GM18498 (cell line): Measurements from ENCODE around the gene TEAD1.

Experiments
- ATAC-seq: cut with Tn5 transposase; IDR thresholded peaks from one replicate; pipeline ENCODE4 v1.9.1; 2021; ENCODE audit warnings: mild to moderate bottlenecking, moderate library complexity; ENCODE audit not compliant: unreplicated experiment

Gene TEAD1

DNA sequence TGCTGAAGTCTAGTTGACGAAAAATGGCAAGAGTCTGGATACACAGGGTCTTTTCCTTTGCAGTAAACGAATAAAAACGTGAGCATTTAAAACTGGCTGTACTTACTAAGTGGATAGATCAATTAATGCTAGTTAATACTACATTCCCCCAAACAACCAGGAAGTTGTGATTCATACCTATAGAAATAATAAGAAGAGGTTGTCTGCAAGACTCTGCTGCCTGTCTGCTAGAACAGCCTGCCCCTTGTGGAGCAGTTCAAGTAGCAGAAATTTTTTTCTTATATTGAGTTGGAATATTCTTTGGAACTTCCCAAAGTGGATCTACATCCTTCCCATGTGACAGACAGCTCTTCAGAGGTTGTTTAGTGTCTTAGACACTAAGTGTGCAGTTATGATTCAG is 86.8 kb downstream of the TEAD1 start:
- ATAC-seq = no peak

DNA sequence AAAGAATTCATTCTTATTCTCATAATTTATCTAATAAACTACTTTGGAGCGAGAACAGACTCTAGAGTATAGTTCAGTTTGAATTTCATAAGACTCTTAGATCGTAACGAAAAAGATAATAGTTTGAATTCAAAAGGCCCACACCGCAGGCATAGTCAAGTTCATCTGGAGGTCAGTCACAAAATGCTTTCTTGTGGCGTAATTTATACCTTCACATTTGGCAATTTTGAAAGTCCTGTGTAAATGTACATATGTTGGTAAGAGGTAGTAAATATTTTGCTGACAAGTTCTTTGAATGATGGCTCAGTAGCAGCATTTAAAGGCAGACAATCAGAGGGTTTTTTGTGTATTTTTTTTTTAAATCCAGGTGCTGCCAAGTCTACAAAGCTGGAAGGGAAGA is 88.1 kb downstream of the TEAD1 start:
- ATAC-seq = no peak

DNA sequence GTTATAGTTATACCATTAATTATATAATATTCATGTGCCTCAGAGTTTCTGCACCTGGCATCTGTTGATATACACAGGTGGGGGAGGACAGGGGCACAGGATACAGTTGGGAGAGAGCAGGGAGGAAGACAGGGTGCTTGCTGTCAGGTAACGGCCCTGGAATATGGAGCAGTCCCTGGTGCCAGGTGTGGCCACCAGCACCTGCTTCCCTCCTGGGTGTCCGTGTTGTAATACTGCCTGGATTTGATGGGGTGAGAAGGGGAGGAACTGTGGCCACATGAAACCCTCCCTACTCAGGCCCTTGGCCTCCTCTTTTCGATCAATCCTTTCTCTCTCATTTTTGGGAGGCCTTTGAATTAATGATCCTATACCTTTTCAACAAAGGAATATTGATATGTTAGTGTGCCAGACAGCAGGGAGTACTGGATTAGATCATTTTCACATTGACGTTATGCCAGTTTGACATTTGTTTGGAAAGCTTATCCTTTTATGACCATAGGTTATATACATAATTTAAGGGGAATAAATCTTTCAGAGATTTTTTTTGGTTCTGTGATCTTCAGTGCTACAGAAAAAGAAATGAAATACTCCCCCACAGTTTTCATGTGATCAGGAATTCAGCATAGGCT is 88.6 kb downstream of the TEAD1 start:
- ATAC-seq = no peak

DNA sequence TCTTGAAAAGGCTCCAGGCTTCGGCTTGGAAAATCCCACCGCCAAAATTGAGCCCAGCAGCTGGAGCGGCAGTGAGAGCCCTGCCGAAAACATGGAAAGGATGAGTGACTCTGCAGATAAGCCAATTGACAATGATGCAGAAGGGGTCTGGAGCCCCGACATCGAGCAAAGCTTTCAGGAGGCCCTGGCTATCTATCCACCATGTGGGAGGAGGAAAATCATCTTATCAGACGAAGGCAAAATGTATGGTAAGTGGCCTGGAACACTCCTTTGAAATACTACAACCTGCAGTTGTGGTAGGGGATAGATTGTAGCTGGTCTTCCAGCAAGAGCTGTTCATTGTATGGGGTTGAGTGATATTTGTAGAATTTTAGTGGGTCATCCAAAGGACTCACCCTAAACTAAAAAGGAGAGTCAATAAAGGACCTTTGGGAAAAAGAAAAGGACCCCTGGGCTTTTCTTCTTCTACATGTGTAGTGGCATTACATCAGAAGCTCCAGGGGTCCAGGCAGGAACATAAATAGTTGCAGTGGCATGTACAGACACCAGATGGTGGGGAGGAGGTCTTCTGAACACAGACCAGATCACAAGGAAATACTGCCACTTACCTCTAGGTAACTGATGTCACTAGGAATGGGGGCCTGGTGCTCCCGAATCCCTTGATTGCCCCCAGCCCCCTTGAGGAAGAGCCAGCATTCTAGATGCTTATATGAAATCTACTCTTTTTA is 90.1 kb downstream of the TEAD1 start:
- ATAC-seq = no peak

GRCh38 chr11:12765428-12765827 is 91.2 kb downstream of the TEAD1 start:
- ATAC-seq = no peak

GRCh38 chr11:12767027-12767426 is 92.8 kb downstream of the TEAD1 start:
- ATAC-seq = no peak

DNA sequence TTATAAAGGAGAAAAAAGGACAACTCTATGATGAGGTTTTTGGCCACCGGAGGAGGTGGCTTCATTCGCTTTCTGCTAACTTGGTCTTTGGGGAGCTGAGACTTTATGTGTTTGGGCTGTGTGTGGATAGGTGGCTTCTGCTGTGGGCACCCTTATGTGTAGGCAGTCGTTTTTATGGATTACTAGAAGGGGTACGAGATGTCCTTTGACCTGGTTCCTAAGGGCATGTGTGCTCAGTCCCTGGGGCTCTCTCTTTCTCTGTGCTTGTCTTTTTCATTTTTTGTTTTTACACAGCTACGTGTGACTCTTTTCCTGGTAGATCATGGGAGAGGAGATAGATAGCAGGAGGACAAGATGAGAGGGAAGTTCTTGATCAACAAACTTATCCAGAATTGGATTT is 93.4 kb downstream of the TEAD1 start:
- ATAC-seq = no peak

GRCh38 chr11:12768726-12769673 is 94.8 kb downstream of the TEAD1 start:
- ATAC-seq = peak; percentile 56

GRCh38 chr11:12769834-12770345 is 95.7 kb downstream of the TEAD1 start:
- ATAC-seq = no peak

DNA sequence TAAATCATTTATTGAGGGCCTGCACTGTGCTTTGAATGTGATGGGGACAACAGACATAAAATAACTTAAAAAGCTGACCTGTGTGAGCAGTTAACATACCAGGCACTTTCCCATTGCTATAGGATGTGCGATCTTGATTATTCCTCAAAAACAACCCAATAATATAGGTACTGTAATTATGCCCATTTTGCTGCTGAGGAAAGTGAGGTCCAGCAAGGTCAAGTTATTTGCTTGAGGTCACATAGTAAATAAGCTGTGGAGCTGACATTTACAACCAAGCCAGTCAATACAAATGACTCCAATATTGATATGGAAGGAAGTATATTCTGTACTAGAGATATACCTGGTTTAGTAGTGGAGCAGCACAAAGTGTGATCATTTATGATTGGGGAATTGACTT is 96.2 kb downstream of the TEAD1 start:
- ATAC-seq = no peak

GRCh38 chr11:12770966-12771597 is 96.9 kb downstream of the TEAD1 start:
- ATAC-seq = no peak

DNA sequence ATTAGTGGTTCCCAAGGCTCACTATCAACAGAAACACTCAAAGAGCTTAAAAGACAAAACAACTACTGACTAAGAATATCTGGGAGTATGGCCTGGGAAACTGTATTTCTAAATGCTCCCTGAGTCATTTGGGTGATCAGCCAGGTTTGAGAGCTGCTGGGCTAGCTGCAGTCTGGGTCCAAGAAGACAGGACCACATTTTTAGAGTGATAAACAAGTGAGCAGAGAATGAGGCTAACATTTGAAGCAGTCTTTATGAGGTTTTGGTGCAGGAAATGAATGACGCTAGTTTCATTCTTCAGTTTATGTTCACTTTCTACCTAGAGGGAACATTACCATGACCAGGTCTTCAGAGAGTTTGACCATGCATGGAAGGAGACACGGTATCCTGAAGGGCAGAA is 97.7 kb downstream of the TEAD1 start:
- no peak for ATAC-seq

- ATAC-seq = no peak
These were observed 98.1 kb downstream of the TEAD1 start for GRCh38 chr11:12772324-12772723.

GRCh38 chr11:12773591-12773990 is 99.4 kb downstream of the TEAD1 start:
- ATAC-seq = no peak

DNA sequence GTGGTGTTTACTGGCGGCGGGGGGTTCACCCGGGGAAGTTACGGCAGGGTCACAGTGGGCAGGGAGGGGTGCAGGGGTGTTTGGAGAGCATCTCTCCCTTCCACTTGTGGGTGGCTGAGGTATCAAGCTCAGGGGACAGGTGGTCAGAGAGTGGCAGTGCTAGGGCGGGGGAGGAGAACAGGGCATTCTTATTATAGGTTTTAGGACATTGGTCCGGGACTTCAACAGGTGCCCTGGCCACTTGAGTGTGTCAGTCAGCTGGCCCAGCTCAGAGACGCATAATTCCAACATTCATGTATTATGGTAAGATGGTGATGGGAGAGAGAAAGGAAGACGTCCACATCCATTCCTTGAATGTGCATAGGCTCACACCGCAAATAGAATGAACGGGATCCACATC is 101.7 kb downstream of the TEAD1 start:
- no peak for ATAC-seq

GRCh38 chr11:12777208-12777874 is 103.1 kb downstream of the TEAD1 start:
- no peak for ATAC-seq

DNA sequence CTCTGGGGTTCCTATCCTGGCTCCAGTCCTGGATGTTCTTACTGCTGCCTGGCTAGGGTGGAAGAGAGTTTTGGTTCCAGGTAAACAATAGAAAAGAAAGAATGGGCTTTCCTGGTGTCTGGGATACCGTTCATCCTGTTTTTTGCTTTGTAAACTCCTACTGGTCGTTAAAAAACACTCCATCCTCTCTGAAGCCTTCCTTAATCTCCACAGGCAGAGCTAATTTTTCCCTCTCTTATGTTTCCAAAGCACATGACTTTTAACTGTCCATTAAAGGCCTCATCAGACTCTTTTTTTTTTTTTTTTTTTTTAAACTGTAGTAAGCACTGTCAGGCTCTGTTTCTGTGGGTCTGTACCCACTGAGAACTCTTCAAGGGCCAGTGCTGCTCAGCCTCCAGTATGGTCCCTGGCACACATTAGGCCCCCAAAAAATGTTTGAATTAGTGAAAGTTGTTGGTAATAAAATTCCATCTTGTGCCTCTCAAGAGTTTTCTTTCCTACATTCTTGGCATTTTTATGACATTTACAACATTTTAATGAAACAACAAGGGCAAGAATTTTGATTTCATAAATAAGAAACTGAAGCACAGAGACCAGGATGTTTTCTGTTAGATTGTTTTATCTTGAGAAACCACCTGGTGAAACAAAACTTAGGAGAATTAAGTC is 104.2 kb downstream of the TEAD1 start:
- ATAC-seq = no peak

DNA sequence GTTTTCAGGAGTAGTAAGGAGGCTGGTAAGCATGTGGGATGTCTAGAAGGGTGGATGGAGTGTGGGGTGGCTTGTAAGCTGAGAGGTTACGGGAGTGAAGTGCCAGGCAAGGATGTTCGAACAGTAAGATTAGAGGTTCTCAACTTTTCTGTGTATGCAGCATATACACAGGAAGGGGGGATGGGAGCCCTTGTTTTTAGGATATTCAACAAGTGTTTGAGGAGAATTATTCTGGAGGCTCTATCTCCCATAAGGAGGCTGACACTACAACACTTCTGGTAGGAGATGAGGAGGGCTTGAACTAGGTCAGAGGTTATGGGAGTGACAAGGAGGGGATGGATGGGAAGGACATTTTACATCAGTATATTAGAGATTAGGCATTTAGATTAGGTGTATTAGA is 109.5 kb downstream of the TEAD1 start:
- ATAC-seq = no peak

- ATAC-seq = no peak
These were observed 110.2 kb downstream of the TEAD1 start for GRCh38 chr11:12784445-12784844.

DNA sequence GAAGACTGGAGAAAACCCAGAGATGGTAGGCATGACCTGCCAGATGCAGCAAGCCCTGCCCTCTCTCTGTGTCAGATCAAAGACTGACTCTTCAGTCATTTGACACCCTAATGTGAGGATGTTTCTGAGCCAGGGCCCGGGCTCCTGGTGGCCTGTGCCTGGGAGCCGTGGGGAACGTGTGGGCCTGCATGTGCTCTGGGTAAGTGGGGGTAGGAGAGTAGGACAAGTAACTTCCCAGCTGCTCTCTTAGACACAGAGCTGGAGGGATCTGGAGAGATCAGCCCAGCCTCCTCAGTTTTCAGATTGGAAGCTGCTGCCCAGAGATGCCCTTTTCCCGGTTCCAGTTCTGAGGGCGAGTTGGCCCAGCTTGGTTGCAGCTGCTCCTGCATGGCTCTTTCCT is 110.8 kb downstream of the TEAD1 start:
- ATAC-seq = no peak
